Measurements from ENCODE around the gene IREB2. TPM values are rescaled to one million over a fixed set of nuclear protein-coding genes. Genes with fewer than 3 reads are reported as not detected.

IREB2 gene
- total and polyA plus RNA-seq, 2 experiments from 2014 or later, result 23.4 to 68.4 TPM

- H3K27ac Mint-ChIP-seq, result no peak overlapping the region
- Histone ChIP-seq H3K9me2 (ENCODE audit: insufficient read depth) (no peaks in the 10 kb centered on the region), H4K20me1 (replicated peaks; ENCODE audit: insufficient read depth) (no peaks in the 10 kb centered on the region), H3K36me3 (ENCODE audit: insufficient read depth) (no peaks in the 10 kb centered on the region), H3K4me2 (no peak overlapping the region), H3K79me2 (replicated peaks; ENCODE audit: insufficient read depth) (no peaks in the 10 kb centered on the region), H3K4me1 (ENCODE audit: insufficient read depth) (no peaks in the 10 kb centered on the region), H3K27ac (ENCODE audit: low read depth) (no peak overlapping the region), H3F3A (replicated peaks; ENCODE audit: low read depth) (no peaks in the 10 kb centered on the region), H3K4me3 (no peak overlapping the region), H2AFZ (no peak overlapping the region), H3K27me3 (ENCODE audit: insufficient read depth) (no peaks in the 10 kb centered on the region)
- no peak overlapping the region for H3K4me3 Mint-ChIP-seq
- no peak for ATAC-seq
- H3K36me3 Mint-ChIP-seq (ENCODE audit: low read depth), result no peaks in the 10 kb centered on the region; the same call in 2 of the 3 replicates
- no peaks in the 10 kb centered on the region for H3K9me3 Mint-ChIP-seq
- TF ChIP-seq JUNB (IDR thresholded peaks at IDR 0.05; ENCODE audit: unreplicated experiment) (no peak), ZNF462 (CRISPR knock-in tag; IDR thresholded peaks at IDR 0.05) (no peak), EZH2phosphoT487 (IDR thresholded peaks at IDR 0.05; ENCODE audit: unreplicated experiment) (no peak), POLR2AphosphoS5 (IDR thresholded peaks at IDR 0.05; ENCODE audit: low read depth) (no peak), STAT1 (IDR thresholded peaks at IDR 0.05; ENCODE audit: unreplicated experiment) (no peak), CREB1 (CRISPR knock-in tag; IDR thresholded peaks at IDR 0.05; ENCODE audit: low read depth) (no peak), EZH2 (IDR thresholded peaks at IDR 0.05; ENCODE audit: low read depth, unreplicated experiment) (no peak), ZNF331 (CRISPR knock-in tag; IDR thresholded peaks at IDR 0.05; ENCODE audit: low read depth) (no peak), NANOG (IDR thresholded peaks at IDR 0.05; ENCODE audit: borderline replicate concordance) (no peak), ZNF114 (CRISPR knock-in tag; IDR thresholded peaks at IDR 0.05) (no peak), REST (IDR thresholded peaks at IDR 0.05; ENCODE audit: unreplicated experiment) (no peak), CTCF (conservative IDR thresholded peaks at IDR 0.05; ENCODE audit: low read depth in 2 of 2) (no peak)
- TF ChIP-seq, protein P1, sequence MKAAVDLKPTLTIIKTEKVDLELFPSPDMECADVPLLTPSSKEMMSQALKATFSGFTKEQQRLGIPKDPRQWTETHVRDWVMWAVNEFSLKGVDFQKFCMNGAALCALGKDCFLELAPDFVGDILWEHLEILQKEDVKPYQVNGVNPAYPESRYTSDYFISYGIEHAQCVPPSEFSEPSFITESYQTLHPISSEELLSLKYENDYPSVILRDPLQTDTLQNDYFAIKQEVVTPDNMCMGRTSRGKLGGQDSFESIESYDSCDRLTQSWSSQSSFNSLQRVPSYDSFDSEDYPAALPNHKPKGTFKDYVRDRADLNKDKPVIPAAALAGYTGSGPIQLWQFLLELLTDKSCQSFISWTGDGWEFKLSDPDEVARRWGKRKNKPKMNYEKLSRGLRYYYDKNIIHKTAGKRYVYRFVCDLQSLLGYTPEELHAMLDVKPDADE (IDR thresholded peaks at IDR 0.05), result no peak
- DNase-seq (ENCODE audit: low spot score), result no peak
- H3K4me1 Mint-ChIP-seq, result no peaks in the 10 kb centered on the region
- peaks cover 3% of the 10 kb centered on the region for H3K27me3 Mint-ChIP-seq (ENCODE audit: insufficient read depth, low read depth, poor library complexity)
These were observed 16.6 kb upstream of the IREB2 start for GRCh38 chr15:78421238-78421965.

Measured in GM23338 (cell line).